RCC 7860 (cell line): ENCODE data around the gene PRRC1.
A peak's percentile ranks its signal among the peaks of the same experiment; 100 is the strongest.
"Not testable (repeated sequence)": the region's sequence is repeated elsewhere in the genome, so short reads cannot be mapped to it uniquely, and the experiment has no call there.

Experiments
- DNase-seq: peaks from one replicate; pipeline ENCODE4 v3.0.0-alpha.2; 2015; ENCODE audit warnings: low spot score
- FAIRE-seq: peaks from 2 replicates; lab custom pipeline; 2012; peaks lifted over from hg19 to GRCh38; lab: Jason Lieb, UNC

Gene PRRC1

DNA sequence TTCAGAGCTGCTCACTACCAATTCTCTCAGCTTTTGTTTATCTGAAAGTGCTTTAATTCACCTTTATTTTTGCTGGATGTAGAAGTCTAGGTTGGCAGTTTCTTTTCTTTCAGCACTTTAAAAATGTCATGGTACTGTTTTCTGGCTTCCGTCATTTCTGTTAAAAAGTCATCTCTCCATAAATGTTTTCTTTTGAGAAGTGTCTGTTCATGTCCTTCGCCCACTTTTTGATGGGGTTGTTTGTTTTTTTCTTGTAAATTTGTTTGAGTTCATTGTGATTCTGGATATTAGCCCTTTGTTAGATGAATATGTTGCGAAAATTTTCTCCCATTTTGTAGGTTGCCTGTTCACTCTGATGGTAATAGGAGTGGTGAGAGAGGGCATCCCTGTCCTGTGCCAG lies 23.1 kb downstream of the PRRC1 start:
- not testable (repeated sequence) for FAIRE-seq, DNase-seq

DNA sequence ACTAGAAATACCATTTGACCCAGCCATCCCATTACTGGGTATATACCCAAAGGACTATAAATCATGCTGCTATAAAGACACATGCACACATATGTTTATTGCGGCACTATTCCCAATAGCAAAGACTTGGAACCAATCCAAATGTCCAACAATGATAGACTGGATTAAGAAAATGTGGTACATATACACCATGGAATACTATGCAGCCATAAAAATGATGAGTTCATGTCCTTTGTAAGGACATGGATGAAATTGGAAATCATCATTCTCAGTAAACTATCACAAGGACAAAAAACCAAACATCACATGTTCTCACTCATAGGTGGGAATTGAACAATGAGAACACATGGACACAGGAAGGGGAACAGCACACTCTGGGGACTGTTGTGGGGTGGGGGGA lies 27.8 kb downstream of the PRRC1 start:
- FAIRE-seq = not testable (repeated sequence)

DNA sequence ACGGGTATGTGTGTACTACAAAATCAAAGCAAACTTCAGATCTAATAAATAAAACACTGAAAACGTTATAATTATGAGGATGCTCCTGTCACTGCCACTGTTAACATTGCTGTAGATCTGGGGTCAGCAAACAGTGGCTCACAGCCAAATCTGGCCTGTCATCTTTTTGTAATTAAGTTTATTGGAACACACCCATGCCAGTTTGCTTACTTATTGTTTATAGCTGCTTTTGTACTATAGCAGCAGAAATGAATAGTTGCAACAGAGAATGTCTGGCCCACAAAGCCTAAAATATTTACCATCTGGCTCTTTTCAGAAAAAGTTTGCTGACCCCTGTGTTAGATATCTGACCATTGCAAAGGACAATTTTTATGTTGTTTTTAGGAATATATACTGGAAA lies 32.1 kb downstream of the PRRC1 start:
- no peak for DNase-seq
- no peak for FAIRE-seq

More for the DNA sequence above, 27.8 kb downstream of the PRRC1 start:
- DNase-seq = not testable (repeated sequence)

DNA sequence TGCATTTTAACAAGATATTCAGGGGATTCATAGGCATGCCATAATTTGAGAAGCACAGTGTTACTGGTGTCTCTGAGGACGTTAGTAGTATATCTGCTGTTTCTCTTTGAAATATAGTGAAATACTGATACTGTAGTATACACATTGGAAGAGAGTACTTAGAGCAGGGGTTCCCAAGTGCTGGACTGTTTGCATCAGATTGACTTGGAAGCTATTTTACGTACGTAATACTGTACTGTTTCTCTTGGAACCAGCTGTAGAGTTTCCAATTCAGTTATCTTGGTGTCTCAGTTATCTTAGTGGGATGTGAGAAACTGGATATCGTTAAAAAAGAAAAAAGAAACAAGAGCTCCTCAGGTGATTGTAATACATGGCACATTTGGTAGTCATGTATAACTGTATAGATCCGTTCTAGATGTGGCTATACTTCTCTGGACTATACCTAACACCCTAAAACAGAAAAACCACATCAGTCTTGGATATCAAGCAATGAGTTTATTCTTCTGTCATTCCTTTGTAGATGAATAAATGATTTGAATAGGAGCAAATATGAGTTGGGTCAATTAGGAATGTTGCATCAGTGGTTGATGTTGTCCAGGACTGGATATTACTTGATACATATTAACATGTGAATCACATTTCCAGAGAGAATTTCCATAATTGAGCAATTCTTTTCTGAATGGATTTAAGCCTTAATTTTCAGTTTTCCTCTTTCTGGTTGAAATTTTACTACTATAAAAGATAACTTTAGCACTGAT lies 33.4 kb downstream of the PRRC1 start:
- DNase-seq = no peak
- no peak for FAIRE-seq

DNA sequence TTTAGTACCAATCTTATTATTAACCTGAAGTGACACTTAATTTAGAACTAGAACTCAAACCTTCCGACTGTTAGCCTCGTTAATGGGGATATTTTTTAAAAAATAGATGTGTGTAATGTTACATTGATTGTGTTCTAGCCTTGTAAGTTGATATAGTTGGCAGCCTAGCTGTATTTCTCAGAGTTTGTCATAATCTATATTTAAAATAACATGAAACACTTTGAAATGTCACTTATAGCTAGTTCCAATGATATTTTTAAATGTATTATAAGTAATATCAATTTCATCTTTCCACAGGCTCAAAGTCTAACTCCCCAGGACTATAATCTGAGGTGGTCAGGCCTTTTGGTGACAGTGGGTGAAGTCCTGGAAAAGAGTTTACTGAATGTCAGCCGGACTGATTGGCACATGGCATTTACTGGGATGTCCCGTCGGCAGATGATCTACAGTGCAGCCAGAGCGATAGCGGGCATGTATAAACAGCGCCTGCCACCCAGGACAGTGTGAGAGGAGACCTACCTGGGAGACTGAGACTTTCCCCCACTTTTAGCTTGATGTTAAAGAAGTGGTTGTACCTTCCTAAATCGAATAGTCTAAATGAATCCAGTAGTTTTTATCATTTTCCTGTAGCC lies 34.1 kb downstream of the PRRC1 start:
- DNase-seq (no peak), FAIRE-seq (no peak)

DNA sequence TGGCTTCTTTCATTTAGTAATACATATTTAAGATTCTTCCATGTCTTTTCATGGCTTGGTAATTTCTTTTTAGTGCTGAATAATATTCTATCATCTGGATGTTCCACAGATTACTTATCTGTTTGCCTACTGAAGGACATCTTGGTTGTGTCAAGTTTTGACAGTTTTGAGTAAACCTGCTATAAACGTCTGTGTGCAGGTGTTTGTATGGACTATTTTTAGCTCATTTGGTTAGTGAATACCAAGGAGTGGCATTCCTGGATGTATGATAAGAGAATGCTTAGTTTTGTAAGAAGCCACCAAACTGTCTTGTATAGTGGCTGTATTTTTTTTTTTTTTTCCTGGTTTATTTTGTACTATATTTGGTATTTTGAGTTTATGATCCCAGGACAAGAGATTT lies 38.4 kb downstream of the PRRC1 start:
- FAIRE-seq (no peak), DNase-seq (no peak)

DNA sequence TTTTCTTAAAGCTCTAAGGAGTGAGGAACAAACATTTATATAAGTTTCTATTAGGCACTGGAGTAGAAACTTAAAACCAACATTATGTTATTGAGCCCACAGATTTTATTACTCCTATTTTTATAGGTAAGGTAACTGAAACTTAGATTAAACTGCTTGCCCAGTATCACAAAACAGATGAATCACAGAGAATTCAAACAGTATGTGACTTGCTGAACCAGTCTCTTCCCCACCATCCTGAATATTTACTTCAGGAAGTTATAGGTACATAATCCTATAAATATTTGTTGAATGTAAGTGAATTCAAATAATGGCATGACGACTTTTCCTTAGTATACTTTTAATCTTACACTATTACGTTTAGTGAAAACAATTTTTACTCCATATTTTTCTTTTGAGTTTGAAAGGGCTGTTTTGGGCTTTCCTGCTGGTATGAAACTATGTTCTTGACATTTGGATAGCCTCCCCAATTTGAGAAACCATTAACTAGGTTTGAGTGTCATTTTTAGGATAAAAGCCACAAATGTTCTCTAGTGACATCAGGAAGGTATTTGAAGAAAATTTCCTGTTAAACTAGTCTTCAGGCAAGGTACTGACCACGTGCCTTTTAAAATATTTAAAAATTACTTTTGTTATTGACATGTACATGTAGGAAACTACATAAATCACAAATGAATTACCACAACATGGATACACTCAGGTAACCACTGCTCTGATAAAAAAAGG lies 39.3 kb downstream of the PRRC1 start:
- DNase-seq (no peak), FAIRE-seq (no peak)

DNA sequence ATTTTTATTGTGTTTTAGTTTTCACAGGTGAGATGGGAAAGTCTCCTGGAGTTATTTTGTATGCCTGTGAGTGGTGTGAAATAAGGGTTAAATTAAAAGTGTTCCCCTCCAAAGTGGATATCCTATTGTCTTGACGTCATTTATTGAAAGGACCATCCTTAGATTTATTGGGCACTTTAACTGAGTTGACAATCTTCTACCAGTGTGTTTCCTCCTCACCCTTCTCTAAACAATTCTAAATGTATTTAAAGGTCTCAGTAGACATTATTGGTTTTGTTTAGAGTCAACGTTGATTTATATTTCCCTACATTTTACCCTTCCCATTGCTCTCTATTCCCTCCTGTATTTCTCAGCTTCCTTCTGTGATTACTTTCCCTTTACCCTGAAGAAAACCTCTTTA lies 40.8 kb downstream of the PRRC1 start:
- FAIRE-seq (no peak), DNase-seq (no peak)

DNA sequence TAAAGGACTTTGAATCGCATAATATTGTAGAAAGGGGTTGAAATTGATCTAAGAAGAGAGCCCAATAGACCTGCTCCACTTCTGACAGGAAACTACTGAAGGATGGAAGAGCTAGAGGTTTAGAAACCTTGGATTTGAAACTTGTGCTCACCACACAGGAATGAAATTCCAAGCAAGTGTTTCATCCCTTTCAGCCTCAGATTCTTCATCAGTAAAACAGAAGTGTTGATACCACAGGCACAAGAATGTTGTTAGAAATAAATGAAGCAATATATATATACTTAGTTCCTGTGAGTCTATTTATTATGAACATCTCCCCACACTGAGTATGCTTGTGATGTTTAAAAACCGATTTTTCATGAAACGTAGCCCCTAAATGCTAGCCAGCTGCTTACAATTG lies 43.8 kb downstream of the PRRC1 start:
- no peak for FAIRE-seq
- DNase-seq = peak; percentile 35

DNA sequence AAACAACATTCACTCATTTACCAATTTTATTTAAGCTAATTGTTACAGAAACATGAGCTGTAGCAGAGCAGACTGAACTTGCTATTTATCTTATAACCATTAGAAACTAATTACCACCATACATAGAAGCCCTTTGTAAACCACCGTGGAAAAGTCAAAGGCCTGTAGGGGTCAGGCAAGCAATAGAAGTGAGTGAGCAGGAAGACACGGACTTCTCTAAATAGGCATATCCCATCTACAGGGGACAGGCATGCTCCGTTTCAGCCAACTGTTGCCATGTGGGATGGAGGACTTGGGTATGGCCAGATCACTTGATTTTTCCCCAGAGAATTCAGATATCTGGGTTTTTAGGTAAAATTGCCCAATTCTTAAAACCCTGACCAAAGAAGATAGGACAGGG lies 44.8 kb downstream of the PRRC1 start:
- FAIRE-seq (no peak), DNase-seq (no peak)

DNA sequence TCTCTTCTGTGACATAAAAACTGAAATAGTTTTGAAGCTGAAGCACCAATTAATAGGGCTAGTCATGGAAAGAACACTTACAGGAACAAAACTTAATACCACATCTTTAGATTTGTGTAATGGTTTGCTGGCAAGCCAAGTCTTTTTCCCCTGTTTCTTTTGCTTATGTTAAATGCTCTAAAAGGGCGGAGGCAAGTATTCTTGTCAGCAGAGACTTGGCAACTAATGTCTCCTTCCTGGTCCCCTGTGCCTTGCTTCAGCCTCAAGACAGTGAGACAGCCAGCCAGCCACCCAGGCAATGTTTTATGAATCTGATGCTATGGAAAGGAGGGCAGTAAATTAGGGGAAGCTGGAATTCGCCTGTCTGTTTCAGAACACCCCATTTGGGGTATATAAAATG lies 45.7 kb downstream of the PRRC1 start:
- no peak for DNase-seq
- no peak for FAIRE-seq

DNA sequence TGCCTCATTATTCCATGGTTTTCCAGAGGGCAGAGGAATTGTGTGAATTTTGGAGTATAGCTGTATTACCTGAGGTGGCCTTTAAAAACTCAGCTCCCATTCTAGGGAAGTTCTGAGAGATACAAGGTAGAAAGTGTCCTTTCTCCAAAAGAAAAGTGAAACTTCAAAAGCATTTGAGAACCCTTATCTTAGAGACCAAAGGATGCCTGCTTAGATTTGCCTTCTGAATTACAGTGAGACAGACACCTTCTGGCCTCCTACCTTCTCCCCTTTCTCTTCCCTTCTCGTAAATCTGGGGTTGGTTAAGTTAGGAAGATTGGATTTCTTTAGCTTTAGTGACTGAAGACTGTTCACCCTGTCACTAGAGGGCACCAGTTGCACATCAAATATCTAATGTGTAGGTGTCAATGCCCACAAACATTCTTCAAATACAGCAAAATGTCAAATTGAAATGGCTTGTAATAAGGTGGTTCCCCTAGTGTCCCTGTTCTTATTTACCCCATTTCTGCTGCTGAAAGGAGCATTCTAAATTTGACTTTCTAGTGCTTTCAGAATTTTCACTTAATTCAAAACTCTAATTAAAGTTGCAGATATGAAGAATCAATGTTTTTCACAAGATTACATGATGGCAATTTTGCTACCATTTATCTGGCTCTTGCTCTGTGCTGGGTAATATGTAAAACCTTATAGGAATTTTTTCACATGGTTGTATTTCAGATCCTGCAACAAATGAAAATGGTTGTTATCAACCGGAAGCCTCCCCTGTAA lies 46.7 kb downstream of the PRRC1 start:
- peak; percentile 61 for FAIRE-seq
- peak; percentile 60 for DNase-seq

DNA sequence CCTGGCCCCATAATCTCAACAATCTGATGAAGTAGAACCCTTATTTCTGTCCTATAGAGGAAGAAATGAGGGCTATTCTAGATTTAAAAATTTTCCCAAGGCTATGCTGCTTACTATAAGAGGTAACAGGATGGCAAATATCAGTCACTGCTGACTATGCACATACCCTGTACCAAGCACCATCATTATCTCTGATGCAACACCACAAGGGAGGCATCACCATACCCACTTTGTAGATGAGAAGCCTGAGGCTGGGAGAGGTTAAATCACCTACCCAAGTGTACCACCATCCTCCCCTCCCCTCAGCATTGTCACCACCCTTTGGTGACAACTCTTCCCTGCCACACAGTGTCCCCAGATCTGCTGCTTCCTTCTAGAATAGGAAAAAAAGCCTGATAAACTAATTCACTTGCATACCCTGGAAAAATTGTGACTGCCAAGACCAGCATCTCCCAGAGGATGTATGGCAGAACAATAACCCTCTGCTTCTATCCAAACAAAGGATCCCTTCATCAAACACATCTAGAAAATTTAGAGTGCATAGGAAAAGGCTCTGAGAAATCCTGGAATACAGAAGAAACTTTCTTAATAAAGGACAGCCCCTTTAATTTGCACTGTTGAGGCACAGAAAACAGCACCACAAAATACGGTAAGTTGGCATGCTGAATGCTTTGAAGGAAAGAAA lies 48.3 kb downstream of the PRRC1 start:
- no peak for FAIRE-seq
- no peak for DNase-seq

DNA sequence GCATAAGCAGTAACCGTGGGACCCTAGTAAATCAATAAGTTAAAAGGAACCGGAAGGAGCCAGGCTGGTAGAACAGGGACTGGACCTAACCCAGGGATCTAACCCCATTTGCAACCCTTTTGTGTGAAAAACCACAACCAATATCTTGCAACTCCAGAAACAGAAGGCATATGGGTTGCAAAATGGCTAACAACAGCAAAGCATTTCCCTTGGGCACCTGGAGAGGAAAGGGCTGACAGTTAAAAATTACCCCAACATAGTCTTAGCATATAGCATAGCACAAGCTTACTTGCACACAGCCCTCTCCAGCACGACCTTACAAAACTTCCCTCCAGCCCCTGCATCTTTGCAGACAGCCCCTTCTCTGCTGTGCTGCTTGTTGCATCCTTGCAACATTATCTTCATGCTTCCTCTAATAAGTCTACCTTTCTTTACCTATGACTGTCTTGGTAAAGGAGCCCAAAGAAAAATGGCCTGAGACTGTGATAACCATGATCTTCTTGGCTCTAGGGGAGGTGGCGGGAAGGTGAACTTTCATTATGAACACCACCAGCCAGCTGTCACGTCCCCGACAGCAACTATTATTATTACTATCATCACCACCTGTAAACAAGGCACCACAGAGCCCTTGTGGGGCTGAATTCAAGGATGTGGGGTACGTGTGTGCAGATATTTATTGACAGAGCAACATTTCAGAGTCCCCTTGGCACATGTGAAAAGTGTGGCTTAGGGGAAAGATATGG lies 49.8 kb downstream of the PRRC1 start:
- DNase-seq (no peak), FAIRE-seq (no peak)

DNA sequence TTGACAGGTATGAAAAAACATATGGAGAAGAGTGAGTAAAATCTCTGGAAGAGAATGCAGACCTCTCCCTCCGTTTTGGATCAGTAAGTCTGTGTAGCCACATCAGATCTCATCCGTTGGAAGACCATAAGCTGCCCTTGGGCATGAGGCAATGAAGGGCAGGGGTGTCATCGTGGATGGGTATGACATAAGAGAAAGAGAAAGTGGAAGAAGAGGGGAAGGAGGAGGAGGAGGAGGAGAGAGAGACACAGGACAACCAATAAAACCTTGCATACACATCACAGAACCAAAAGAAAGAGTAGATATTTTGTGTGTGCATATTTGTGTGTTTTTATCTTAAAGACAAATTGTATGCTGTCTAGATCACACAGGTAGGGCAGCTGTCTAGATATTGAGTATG lies 50.7 kb downstream of the PRRC1 start:
- FAIRE-seq (no peak), DNase-seq (no peak)

DNA sequence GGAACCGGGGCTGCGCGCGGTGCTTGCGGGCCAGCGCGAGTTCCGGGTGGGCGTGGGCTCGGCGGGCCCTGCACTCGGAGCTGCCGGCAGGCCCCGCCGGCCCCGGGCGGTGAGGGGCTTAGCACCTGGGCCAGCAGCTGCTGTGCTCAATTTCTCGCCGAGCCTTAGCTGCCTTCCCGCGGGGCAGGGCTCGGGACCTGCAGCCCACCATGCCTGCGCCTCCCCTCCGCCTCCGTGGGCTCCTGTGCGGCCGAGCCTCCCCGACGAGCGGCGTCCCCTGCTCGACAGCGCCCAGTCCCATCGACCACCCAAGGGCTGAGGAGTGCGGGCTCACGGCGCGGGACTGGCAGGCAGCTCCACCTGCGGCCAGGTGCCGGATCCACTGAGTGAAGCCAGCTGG lies 52.0 kb downstream of the PRRC1 start:
- not testable (repeated sequence) for FAIRE-seq, DNase-seq

DNA sequence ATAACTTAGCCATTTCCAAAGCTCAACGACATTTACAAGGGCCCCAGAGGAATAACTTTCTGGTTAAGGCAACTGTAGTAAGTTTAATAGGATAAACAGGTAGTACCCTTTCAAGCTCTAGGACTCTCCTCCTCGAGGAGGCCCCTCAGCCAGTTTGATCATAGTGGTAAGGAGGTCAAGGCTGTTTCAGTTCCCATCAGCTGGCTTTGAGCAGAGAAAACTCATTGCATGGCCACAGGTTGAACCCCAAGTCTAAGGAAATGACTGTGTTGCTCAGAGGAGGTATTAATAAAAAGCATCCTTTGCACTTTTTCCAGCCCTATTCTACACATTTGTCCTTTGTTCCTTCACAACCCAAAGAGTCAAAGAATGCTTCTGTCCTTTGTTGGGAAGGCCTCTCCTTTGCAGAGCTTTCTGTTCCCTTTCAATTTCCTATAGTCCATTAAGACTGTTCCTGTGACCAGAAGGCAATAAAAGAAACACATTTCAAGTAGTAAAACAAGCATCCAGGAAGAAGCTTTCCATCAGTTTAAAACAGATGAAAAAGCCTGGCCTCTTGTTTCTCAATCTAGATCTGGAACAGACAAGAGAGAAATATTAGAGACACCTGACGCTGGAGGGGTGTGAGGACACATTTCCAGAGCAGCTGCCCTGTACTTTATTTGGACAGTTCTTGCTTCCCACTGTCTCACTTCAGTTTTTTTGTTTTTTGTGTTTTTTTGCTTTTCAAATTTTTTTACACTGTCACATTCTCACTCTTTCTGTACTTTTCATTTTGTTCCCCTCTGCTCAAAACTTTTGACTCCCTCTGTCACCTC lies 54.1 kb downstream of the PRRC1 start:
- FAIRE-seq (no peak), DNase-seq (no peak)

DNA sequence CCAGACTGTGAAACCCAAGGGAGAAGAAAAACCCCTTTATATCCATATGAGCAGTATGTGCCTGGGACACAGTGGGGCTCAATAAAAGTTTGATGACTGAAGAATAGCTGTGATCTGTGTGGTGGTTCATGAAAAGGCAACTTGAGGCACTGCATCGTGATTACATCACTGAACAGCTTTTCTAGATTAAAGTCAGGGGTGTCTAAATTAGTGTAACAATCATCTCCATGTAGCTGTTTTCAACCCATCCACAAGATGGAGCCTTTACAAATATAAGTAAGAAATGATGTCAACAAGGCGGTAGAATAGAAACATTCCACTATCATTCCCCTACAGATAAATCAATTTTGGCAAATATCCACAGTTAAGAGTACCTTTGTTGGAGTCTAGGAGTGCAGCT lies 55.5 kb downstream of the PRRC1 start:
- FAIRE-seq (no peak), DNase-seq (no peak)
